SK-N-SH (cell line): ENCODE data around the gene PADI2. TPM values are rescaled to one million over a fixed set of nuclear protein-coding genes. Genes with fewer than 3 reads are reported as not detected.

ENCODE experiments used
- CTCF ChIA-PET: fragments of 300-600, 350-600 bp; formaldehyde crosslinking; extraction: SDS; loops from one replicate; lab custom pipeline; 2021; lab: Yijun Ruan, JAX
- POLR2A ChIA-PET: fragments of 350-600 bp; sonication (Branson Sonifier 250); formaldehyde crosslinking; extraction: SDS; loops from one replicate; lab custom pipeline; 2020; ENCODE audit warnings: antibody characterized with exemption, inconsistent platforms; lab: Yijun Ruan, JAX
- DNase-seq: peaks from one replicate; pipeline ENCODE4 v3.0.0; 2012
- H2AFZ ChIP-seq: fragments of 200-600 bp; sonication (generic); 2 replicates; pipeline ENCODE4 v1.8.1; 2016; ENCODE audit warnings: antibody characterized with exemption, mild to moderate bottlenecking, low read depth
- H3F3A ChIP-seq: fragments of 200-600 bp; sonication (generic); replicated peaks from 2 replicates; pipeline ENCODE3; 2016; ENCODE audit warnings: antibody characterized with exemption, mild to moderate bottlenecking; ENCODE audit not compliant: insufficient read depth
- H3K27ac ChIP-seq, 2 experiments: fragments of 200-500 bp in 1 of 2; fragments of 200-600 bp in 1 of 2; sonication (Bioruptor generic) in 1 of 2; sonication (generic), shearing (Covaris generic) in 1 of 2; 2 replicates each; pipeline versions ENCODE4 v1.5.1 to v1.6.1; 2014 to 2016; ENCODE audit warnings: low read depth in 2 of 2, inconsistent platforms in 1 of 2, low read length in 1 of 2, mild to moderate bottlenecking in 1 of 2, mixed read lengths in 1 of 2
- H3K27me3 ChIP-seq: fragments of 200-600 bp; sonication (generic), shearing (Covaris generic); 2 replicates; pipeline ENCODE4 v1.6.1; 2016; ENCODE audit warnings: mixed run types; ENCODE audit not compliant: insufficient read depth
- H3K36me3 ChIP-seq, 2 experiments: fragments of 200-500 bp in 1 of 2; fragments of 200-600 bp in 1 of 2; sonication (Bioruptor generic) in 1 of 2; sonication (generic) in 1 of 2; replicated peaks in 1 of 2; 2 replicates each; pipeline versions ENCODE3 to v1.5.1; 2014 to 2016; ENCODE audit warnings: low read length in 1 of 2, mild to moderate bottlenecking in 1 of 2; ENCODE audit not compliant: insufficient read depth in 2 of 2, control insufficient read depth in 1 of 2
- H3K4me1 ChIP-seq, 2 experiments: fragments of 200-500 bp in 1 of 2; fragments of 200-600 bp in 1 of 2; sonication (Bioruptor generic) in 1 of 2; sonication (generic), shearing (Covaris generic) in 1 of 2; 2 replicates each; pipeline versions ENCODE4 v1.5.1 to v1.6.1; 2014 to 2016; ENCODE audit warnings: low read depth in 1 of 2, low read length in 1 of 2, mixed run types in 1 of 2; ENCODE audit not compliant: insufficient read depth in 2 of 2, control insufficient read depth in 1 of 2
- H3K4me2 ChIP-seq: fragments of 200-600 bp; sonication (generic), shearing (Covaris generic); 2 replicates; pipeline ENCODE4 v1.6.1; 2017; ENCODE audit warnings: mixed run types
- H3K4me3 ChIP-seq, 2 experiments: fragments of 200-500 bp in 1 of 2; fragments of 200-600 bp in 1 of 2; sonication (Bioruptor generic) in 1 of 2; sonication (generic), shearing (Covaris generic) in 1 of 2; 2 replicates each; pipeline versions ENCODE4 v1.5.1 to v1.8.1; 2014 to 2016; ENCODE audit warnings: low read depth in 2 of 2, inconsistent platforms in 1 of 2, low read length in 1 of 2, mild to moderate bottlenecking in 1 of 2, mixed read lengths in 1 of 2, moderate library complexity in 1 of 2
- H3K79me2 ChIP-seq: fragments of 200-600 bp; sonication (generic); 2 replicates; pipeline ENCODE4 v1.8.1; 2017; ENCODE audit warnings: mild to moderate bottlenecking; ENCODE audit not compliant: insufficient read depth
- H3K9ac ChIP-seq: fragments of 200-600 bp; sonication (generic); 2 replicates; pipeline ENCODE4 v1.6.1; 2017; ENCODE audit warnings: mixed run types
- H3K9me2 ChIP-seq: fragments of 200-600 bp; sonication (generic); 2 replicates; pipeline ENCODE4 v1.6.1; 2017; ENCODE audit warnings: mixed run types
- H3K9me3 ChIP-seq: fragments of 200-600 bp; sonication (generic); 2 replicates; pipeline ENCODE4 v1.6.1; 2017; ENCODE audit warnings: mixed run types, mild to moderate bottlenecking, moderate library complexity
- H4K20me1 ChIP-seq: fragments of 200-600 bp; sonication (generic); 2 replicates; pipeline ENCODE4 v1.6.1; 2017; ENCODE audit warnings: mild to moderate bottlenecking, mixed run types; ENCODE audit not compliant: insufficient read depth
- CHD2 ChIP-seq: fragments of 150-350 bp; IDR thresholded peaks from 2 replicates; pipeline ENCODE4 v1.6.1; 2018; ENCODE audit warnings: low read length; ENCODE audit not compliant: partially characterized antibody
- EP300 ChIP-seq, 2 experiments: IDR thresholded peaks; 2 replicates each; pipeline versions ENCODE4 v1.4.0 to v1.6.1; 2012; ENCODE audit warnings: borderline replicate concordance in 1 of 2, low read depth in 1 of 2, low read length in 1 of 2
- FOSL2 ChIP-seq: IDR thresholded peaks from 2 replicates; pipeline ENCODE4 v1.4.0; 2012; ENCODE audit warnings: low read depth, mild to moderate bottlenecking, moderate library complexity, borderline replicate concordance
- FOXJ3 ChIP-seq: sonication (generic); formaldehyde crosslinking; IDR thresholded peaks from 2 replicates; pipeline ENCODE4 v1.5.1; 2020; ENCODE audit warnings: mild to moderate bottlenecking, missing genetic modification reagents
- JUND ChIP-seq: IDR thresholded peaks from 2 replicates; pipeline ENCODE4 v1.4.0; 2012
- MAX ChIP-seq: IDR thresholded peaks from 2 replicates; pipeline ENCODE4 v1.4.0; 2012; ENCODE audit warnings: low read depth
- MEF2A ChIP-seq: IDR thresholded peaks from 2 replicates; pipeline ENCODE4 v1.4.0; 2012; ENCODE audit warnings: low read depth, borderline replicate concordance
- POLR2AphosphoS5 ChIP-seq: IDR thresholded peaks from 2 replicates; pipeline ENCODE4 v1.6.1; 2012; ENCODE audit warnings: low read depth, low read length
- RAD21 ChIP-seq: IDR thresholded peaks from 2 replicates; pipeline ENCODE4 v1.6.1; 2012; ENCODE audit warnings: mild to moderate bottlenecking, low read length
- RCOR1 ChIP-seq: fragments of 150-350 bp; IDR thresholded peaks from 2 replicates; pipeline ENCODE4 v1.6.1; 2017; ENCODE audit warnings: antibody characterized with exemption, low read length
- RXRA ChIP-seq: IDR thresholded peaks from 2 replicates; pipeline ENCODE4 v1.4.0; 2012; ENCODE audit warnings: low read depth, mild to moderate bottlenecking, borderline replicate concordance
- USF1 ChIP-seq: IDR thresholded peaks from 2 replicates; pipeline ENCODE4 v1.4.0; 2012; ENCODE audit warnings: low read depth, borderline replicate concordance
- whole genome bisulfite sequencing: methylation state at CpG from one replicate; pipeline ENCODE4 v1.1.6; 2017; ENCODE audit warnings: low lambda C conversion rate; 5-methylcytosine and 5-hydroxymethylcytosine counted together
- polyA plus RNA-seq, 3 experiments: library from polyadenylated mRNA; depleted of rRNA; stranded (reverse); fragments of >200 nt; gene quantifications; 2 replicates each; pipeline ENCODE4 v1.2.3, GENCODE V29; 2012
- TF ChIP-seq, protein P1 (sequence below): fragments of 200-600 bp; sonication (generic); IDR thresholded peaks from 2 replicates; pipeline ENCODE4 v1.6.1; 2017; ENCODE audit warnings: antibody characterized with exemption, mild to moderate bottlenecking, moderate library complexity
- TF ChIP-seq, protein P2 (sequence below): fragments of 150-350 bp; IDR thresholded peaks from 2 replicates; pipeline ENCODE4 v1.6.1; 2017; ENCODE audit warnings: antibody characterized with exemption, low read length, low read depth, borderline replicate concordance
- TF ChIP-seq, protein P3 (sequence below): fragments of 150-350 bp; IDR thresholded peaks from 2 replicates; pipeline ENCODE4 v1.6.1; 2016; ENCODE audit warnings: mild to moderate bottlenecking, low read depth, low read length

PADI2 gene
- polyA plus RNA-seq, 1 of the 3 experiments (the other 2 are of a cell fraction), result 0.58 TPM

DNA sequence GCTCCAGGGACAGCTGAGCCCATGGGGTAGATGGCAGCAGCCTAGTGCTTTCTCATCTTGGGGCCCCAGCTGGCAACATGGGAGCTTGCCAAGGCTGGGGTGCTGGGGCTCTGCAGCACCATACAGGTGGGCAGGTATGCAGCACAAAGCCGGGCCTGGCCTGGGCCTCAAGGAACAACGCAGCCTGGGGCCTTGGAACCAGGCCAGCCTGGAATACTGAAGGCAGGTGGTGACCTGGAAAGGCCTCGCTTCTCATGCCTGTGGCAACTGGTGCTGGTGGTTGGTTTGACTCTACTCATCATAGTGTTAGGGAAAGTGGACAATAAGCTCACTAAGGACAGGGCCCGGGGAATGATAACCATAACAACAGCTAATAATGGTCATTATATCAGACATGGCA lies 38.4 kb downstream of the PADI2 start (continued):
- TF ChIP-seq, protein P1, sequence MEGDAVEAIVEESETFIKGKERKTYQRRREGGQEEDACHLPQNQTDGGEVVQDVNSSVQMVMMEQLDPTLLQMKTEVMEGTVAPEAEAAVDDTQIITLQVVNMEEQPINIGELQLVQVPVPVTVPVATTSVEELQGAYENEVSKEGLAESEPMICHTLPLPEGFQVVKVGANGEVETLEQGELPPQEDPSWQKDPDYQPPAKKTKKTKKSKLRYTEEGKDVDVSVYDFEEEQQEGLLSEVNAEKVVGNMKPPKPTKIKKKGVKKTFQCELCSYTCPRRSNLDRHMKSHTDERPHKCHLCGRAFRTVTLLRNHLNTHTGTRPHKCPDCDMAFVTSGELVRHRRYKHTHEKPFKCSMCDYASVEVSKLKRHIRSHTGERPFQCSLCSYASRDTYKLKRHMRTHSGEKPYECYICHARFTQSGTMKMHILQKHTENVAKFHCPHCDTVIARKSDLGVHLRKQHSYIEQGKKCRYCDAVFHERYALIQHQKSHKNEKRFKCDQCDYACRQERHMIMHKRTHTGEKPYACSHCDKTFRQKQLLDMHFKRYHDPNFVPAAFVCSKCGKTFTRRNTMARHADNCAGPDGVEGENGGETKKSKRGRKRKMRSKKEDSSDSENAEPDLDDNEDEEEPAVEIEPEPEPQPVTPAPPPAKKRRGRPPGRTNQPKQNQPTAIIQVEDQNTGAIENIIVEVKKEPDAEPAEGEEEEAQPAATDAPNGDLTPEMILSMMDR, result no peak
- TF ChIP-seq EP300 (IDR thresholded peaks at IDR 0.05; ENCODE audit: borderline replicate concordance in 1 of 2, low read depth in 1 of 2, low read length in 1 of 2) (no peak), RXRA (no peak), RCOR1 (no peak), MEF2A (no peak), MAX (no peak), RAD21 (no peak), CHD2 (no peak), USF1 (no peak), POLR2AphosphoS5 (no peak), FOXJ3 (no peak)
- TF ChIP-seq, protein P2, sequence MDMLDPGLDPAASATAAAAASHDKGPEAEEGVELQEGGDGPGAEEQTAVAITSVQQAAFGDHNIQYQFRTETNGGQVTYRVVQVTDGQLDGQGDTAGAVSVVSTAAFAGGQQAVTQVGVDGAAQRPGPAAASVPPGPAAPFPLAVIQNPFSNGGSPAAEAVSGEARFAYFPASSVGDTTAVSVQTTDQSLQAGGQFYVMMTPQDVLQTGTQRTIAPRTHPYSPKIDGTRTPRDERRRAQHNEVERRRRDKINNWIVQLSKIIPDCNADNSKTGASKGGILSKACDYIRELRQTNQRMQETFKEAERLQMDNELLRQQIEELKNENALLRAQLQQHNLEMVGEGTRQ, result no peak

DNA sequence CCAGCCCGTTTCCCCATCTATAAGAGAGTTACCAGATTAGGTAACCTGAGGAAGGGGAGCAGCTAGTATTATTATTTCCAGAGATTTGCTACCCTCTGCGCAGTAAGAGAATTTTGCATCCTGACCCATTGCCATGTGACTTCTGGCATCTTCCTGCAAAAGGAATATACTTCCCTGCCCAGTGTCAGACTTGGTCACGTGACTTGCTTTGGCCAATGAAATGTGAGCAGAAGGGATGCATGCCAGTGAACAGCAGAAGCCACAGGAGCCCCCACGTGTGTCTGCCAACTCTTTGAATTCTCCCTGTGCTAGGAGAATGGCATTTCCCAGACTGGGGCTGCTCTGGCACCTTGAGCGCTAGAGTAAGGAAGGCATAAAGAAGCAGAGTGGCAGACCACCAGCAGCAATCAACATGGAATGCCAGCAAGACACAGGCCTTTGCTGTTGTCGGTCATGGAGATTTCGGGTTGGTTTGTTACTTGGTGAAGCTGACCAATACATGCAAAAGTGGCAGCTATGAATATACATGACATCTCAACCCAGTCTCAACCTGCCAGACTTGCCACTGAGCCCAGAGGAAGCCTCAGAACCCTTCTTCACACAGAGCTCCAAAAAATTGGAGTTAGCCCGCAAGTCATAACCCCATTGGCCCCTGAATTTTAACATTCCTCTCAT lies 39.0 kb downstream of the PADI2 start:
- CTCF ChIA-PET, result interaction anchor here (0.6 to 1.5 kb wide), 5 partner anchors 18 to 256 kb away, joined by 3 to 4 read pairs (median 3); no protein-coding TSS in a partner anchor
- WGBS, result 71% methylated on average over 8 of the region's 8 CpGs

More for the DNA sequence above, 39.0 kb downstream of the PADI2 start:
- Histone ChIP-seq H3K9me3 (no peaks in the 10 kb centered on the region), H3K36me3 (no peaks in the 10 kb centered on the region), H3K27me3 (no peaks in the 10 kb centered on the region; the same call in 1 of the 2 replicates), H2AFZ (no peak overlapping the region), H3K4me3 (no peak overlapping the region), H3K27ac (no peak overlapping the region), H3K4me2 (no peak overlapping the region), H3K9me2 (no peaks in the 10 kb centered on the region), H3K9ac (no peak overlapping the region), H3F3A (no peaks in the 10 kb centered on the region), H3K4me1 (no peaks in the 10 kb centered on the region), H4K20me1 (no peaks in the 10 kb centered on the region), H3K79me2 (no peaks in the 10 kb centered on the region)
- TF ChIP-seq FOXJ3, result no peak
- TF ChIP-seq JUND, result no peak
- 0 out of 2 replicates have a peak, but pooled peaks have one; percentile 15 for TF ChIP-seq USF1
- TF ChIP-seq, protein P3, sequence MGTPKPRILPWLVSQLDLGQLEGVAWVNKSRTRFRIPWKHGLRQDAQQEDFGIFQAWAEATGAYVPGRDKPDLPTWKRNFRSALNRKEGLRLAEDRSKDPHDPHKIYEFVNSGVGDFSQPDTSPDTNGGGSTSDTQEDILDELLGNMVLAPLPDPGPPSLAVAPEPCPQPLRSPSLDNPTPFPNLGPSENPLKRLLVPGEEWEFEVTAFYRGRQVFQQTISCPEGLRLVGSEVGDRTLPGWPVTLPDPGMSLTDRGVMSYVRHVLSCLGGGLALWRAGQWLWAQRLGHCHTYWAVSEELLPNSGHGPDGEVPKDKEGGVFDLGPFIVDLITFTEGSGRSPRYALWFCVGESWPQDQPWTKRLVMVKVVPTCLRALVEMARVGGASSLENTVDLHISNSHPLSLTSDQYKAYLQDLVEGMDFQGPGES, result no peak
- no peak for TF ChIP-seq FOSL2
- no peak for TF ChIP-seq RAD21
- DNase-seq, result no peak
- POLR2A ChIA-PET, result no interaction called here
